Measurements from ENCODE around the gene ASCC3.
"Not testable (repeated sequence)": the region's sequence is repeated elsewhere in the genome, so short reads cannot be mapped to it uniquely, and the experiment has no call there.

Gene ASCC3

GRCh38 chr6:100880853-100881706, at the start of gene ASCC3:
ASCC3 (minus strand) TSS chr6:100881329; CDS start chr6:100867997, 13,332 bp downstream.
- DNase-seq, result peak; percentile 78 to 81

GRCh38 chr6:100925749-100926148, 44.6 kb upstream of the ASCC3 start:
- DNase-seq, result no peak

GRCh38 chr6:100924534-100925227, 43.6 kb upstream of the ASCC3 start:
- DNase-seq, result no peak

GRCh38 chr6:100923481-100924165, 42.5 kb upstream of the ASCC3 start:
- no peak for DNase-seq

- DNase-seq, result no peak
Measured at GRCh38 chr6:100920028-100920605, 39.0 kb upstream of the ASCC3 start.

GRCh38 chr6:100918152-100918551, 37.0 kb upstream of the ASCC3 start:
- DNase-seq, result no peak

GRCh38 chr6:100915876-100916275, 34.7 kb upstream of the ASCC3 start:
- DNase-seq, result no peak

GRCh38 chr6:100913400-100914276, 32.5 kb upstream of the ASCC3 start:
- no peak for DNase-seq

- DNase-seq, result no peak
Measured at GRCh38 chr6:100906325-100906724, 25.2 kb upstream of the ASCC3 start.

GRCh38 chr6:100905067-100905466, 23.9 kb upstream of the ASCC3 start:
- no peak for DNase-seq

- no peak for DNase-seq
Measured at GRCh38 chr6:100904316-100904715, 23.2 kb upstream of the ASCC3 start.

GRCh38 chr6:100901582-100901981, 20.5 kb upstream of the ASCC3 start:
- DNase-seq, result no peak

GRCh38 chr6:100899202-100899601, 18.1 kb upstream of the ASCC3 start:
- DNase-seq, result no peak

GRCh38 chr6:100897671-100898070, 16.5 kb upstream of the ASCC3 start:
- no peak for DNase-seq

- no peak for DNase-seq
Measured at GRCh38 chr6:100893743-100894142, 12.6 kb upstream of the ASCC3 start.

- no peak for DNase-seq
Measured at GRCh38 chr6:100892693-100893092, 11.6 kb upstream of the ASCC3 start.

GRCh38 chr6:100892116-100892515, 11.0 kb upstream of the ASCC3 start:
- no peak for DNase-seq

- no peak for DNase-seq
Measured at GRCh38 chr6:100891079-100891478, 9.9 kb upstream of the ASCC3 start.

GRCh38 chr6:100890646-100891045, 9.5 kb upstream of the ASCC3 start:
- DNase-seq, result not testable (repeated sequence)

- DNase-seq, result no peak
Measured at GRCh38 chr6:100889351-100889750, 8.2 kb upstream of the ASCC3 start.

- no peak for DNase-seq
Measured at GRCh38 chr6:100886076-100886475, 4.9 kb upstream of the ASCC3 start.

- DNase-seq, result no peak
Measured at GRCh38 chr6:100883347-100883746, 2.2 kb upstream of the ASCC3 start.

All from NCI-H1930 (cell line).